ENCODE data around the gene PSMD2.

GRCh38 chr3:184300378-184300720 lies 1.3 kb downstream of the PSMD2 start:
- TF ChIP-seq CTCF (IDR thresholded peaks at IDR 0.05) (no peak), POLR2A (IDR thresholded peaks at IDR 0.05) (no peak)

Measured in thyroid gland (tissue), 4 donors.